WTC11 (cell line): ENCODE data around the gene ROBO1.

ENCODE experiments used
- ATF2 ChIP-seq: sonication (generic); formaldehyde crosslinking; IDR thresholded peaks from 2 replicates; pipeline ENCODE4 v1.8.1; 2022; ENCODE audit warnings: low read depth, missing genetic modification reagents, borderline replicate concordance
- ATF3 ChIP-seq: sonication (generic); formaldehyde crosslinking; conservative IDR thresholded peaks from 2 replicates; pipeline ENCODE4 v1.8.1; 2022; ENCODE audit warnings: mild to moderate bottlenecking, missing genetic modification reagents
- ATF6 ChIP-seq: sonication (generic); formaldehyde crosslinking; IDR thresholded peaks from 2 replicates; pipeline ENCODE4 v1.8.1; 2023; ENCODE audit warnings: mild to moderate bottlenecking, missing genetic modification reagents
- CTCF ChIP-seq: fragments of 200-600 bp; IDR thresholded peaks from 2 replicates; pipeline ENCODE4 v1.8.0; 2022; ENCODE audit warnings: antibody characterized with exemption
- HMGA2 ChIP-seq: fragments of 250-450 bp; sonication (Bioruptor Pico); IDR thresholded peaks from 2 replicates; pipeline ENCODE4 v1.4.0; 2021; ENCODE audit warnings: mild to moderate bottlenecking, moderate library complexity
- STAT6 ChIP-seq: sonication (generic); formaldehyde crosslinking; conservative IDR thresholded peaks from 2 replicates; pipeline ENCODE4 v1.8.1; 2023; ENCODE audit warnings: mild to moderate bottlenecking, low read depth, missing genetic modification reagents, moderate library complexity
- ZNF396 ChIP-seq: fragments of 250-450 bp; sonication (Bioruptor Pico); IDR thresholded peaks from 2 replicates; pipeline ENCODE4 v1.8.0; 2021; ENCODE audit warnings: mild to moderate bottlenecking, moderate library complexity, borderline replicate concordance
- ZSCAN18 ChIP-seq: fragments of 250-450 bp; sonication (Bioruptor Pico); IDR thresholded peaks from 2 replicates; pipeline ENCODE4 v2.1.2; 2022; ENCODE audit warnings: mild to moderate bottlenecking, moderate library complexity

GRCh38 chr3:79344876-79345871, 422.6 kb downstream of the ROBO1 start:
- TF ChIP-seq CTCF: no peak
- TF ChIP-seq ZNF396 (CRISPR knock-in tag): no peak
- no peak for TF ChIP-seq ATF2 (CRISPR knock-in tag)
- no peak for TF ChIP-seq ATF3 (CRISPR knock-in tag)
- TF ChIP-seq ZSCAN18 (CRISPR knock-in tag): no peak
- no peak for TF ChIP-seq HMGA2
- no peak for TF ChIP-seq STAT6
- no peak for TF ChIP-seq ATF6
